Right ventricle myocardium inferior (tissue), 1 donor: ENCODE data around the gene PGAP3. TPM values are rescaled to one million over a fixed set of nuclear protein-coding genes. Genes with fewer than 3 reads are reported as not detected.

ENCODE experiments used
- ATAC-seq: fragments of 200-7000 bp; cut with Tn5 transposase; one replicate; pipeline ENCODE4 v1.9.1; 2020; ENCODE audit warnings: mild to moderate bottlenecking, moderate library complexity
- DNase-seq: peaks from one replicate; pipeline ENCODE4 v3.0.0; 2021; ENCODE audit errors: missing footprints
- intact Hi-C: fragments of 100-400 bp; cut with DNase I; formaldehyde crosslinking; loops from one replicate; pipeline ENCODE4 v1.11.0; 2022
- total RNA-seq: library from RNA; stranded (reverse); fragmentation: NEBNext Ultra II Directional; extraction: Animal tissue kit (Norgen Biotek cat#: 25700); gene quantifications from one replicate; pipeline ENCODE4 v1.2.1, GENCODE V29; 2021
- donor health status: DM: no; HTN: yes; CAD: no; lungs with severe emphysema.

Gene PGAP3
- total RNA-seq, 1 donor from 2014 or later, result 10.4 TPM

DNA sequence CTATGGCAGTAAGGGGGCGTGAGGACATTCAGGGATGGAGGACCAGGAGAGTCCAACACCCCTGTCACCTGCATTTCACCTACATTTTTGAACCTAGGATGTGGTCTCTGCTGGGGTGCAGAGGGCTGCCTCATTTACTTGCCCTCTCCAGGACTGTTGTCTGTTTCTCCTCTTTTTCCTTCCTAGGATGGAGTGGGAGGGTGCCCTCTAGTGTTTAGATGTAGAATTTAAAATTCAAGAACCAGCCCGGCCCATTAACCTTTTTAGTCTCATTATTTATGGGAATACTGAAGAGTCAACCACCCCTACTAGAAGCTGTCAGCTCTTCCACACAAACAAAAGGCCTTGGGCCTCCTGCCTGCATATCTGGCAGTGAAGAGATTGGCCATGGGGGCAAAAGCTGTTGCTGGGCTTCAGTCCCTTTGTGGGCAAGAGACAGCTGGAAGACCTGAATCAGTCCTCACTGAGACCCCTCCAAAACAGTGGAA is 53.4 kb downstream of the PGAP3 start:
- intact Hi-C loops, result no loop called here
- no peak for DNase-seq
- no peak for ATAC-seq

- intact Hi-C loops, result no loop called here
- ATAC-seq, result no peak
These were observed 54.2 kb downstream of the PGAP3 start for GRCh38 chr17:39633570-39634183.

DNA sequence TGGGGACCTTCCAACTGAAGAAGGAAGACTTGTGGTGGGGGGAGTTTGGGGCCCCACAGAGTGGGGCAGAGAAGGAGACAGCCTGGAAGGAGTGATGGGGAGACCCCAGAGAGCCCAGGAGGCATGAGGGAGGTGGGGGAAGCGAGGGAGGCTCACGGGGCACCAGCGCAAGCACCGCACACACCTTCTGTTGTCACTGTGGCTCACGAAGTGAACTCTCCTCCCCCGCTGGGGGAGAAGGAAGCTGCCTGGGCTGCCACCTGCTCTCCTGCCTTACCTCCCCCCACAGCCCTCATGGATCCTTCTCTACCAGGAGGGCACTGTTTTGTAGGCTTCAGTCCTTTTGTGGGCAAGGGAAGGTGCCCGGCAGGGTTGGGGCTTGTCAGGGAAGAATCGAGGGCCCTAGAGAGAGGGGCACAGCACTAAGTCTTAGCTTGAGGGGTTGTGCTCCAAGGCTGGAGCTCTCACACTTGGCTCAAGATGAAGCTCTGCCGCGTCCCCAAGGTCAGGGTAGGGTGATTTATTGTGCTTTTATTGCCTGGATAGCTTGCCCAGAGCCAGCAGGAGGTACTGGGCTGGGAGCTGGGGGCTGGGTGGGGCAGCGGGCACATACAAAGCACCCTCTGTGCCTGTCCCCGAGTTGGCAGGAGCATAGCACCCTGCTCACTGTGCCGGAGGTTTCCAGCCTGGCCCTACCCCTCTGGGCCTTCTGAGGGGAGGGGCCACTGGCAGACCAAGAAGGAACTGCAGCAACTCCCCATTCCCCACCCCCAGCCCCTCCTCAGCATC is 55.5 kb downstream of the PGAP3 start:
- ATAC-seq (no peak), DNase-seq (peak; percentile 43)
- intact Hi-C loops, result no loop called here

More at GRCh38 chr17:39633570-39634183, 54.2 kb downstream of the PGAP3 start:
- DNase-seq, result peak; percentile 45

DNA sequence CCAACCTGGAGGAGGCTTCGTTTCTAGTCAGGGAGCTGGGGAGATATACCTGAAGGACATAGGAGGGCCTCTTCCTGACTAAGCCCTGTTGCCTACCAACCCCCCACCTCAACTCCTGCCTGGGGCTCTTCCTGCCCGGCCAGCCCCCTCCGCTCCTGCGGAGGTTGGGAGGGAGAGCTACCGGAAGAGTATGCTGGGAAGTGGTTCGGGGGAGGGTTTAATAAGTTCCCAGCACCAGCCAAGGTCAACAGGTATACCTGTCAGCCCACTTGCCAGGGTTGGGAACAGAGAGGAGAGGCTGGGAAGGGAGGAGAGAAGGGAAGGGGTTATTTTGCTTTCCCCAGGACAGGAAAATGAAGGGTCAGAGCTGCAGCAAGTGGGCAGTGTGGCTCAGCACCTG is 56.5 kb downstream of the PGAP3 start:
- no peak for DNase-seq
- ATAC-seq, result no peak
- intact Hi-C loops, result no loop called here

- ATAC-seq, result no peak
- peak; percentile 57 for DNase-seq
- intact Hi-C loops, result no loop called here
These were observed 58.0 kb downstream of the PGAP3 start for GRCh38 chr17:39629898-39630297.

- no peak for DNase-seq
- intact Hi-C loops, result no loop called here
- ATAC-seq, result no peak
These were observed 58.4 kb downstream of the PGAP3 start for GRCh38 chr17:39629494-39629880.

- no peak for ATAC-seq
- intact Hi-C loops, result no loop called here
- DNase-seq, result peak; percentile 34
These were observed 59.0 kb downstream of the PGAP3 start for GRCh38 chr17:39628655-39629493.

DNA sequence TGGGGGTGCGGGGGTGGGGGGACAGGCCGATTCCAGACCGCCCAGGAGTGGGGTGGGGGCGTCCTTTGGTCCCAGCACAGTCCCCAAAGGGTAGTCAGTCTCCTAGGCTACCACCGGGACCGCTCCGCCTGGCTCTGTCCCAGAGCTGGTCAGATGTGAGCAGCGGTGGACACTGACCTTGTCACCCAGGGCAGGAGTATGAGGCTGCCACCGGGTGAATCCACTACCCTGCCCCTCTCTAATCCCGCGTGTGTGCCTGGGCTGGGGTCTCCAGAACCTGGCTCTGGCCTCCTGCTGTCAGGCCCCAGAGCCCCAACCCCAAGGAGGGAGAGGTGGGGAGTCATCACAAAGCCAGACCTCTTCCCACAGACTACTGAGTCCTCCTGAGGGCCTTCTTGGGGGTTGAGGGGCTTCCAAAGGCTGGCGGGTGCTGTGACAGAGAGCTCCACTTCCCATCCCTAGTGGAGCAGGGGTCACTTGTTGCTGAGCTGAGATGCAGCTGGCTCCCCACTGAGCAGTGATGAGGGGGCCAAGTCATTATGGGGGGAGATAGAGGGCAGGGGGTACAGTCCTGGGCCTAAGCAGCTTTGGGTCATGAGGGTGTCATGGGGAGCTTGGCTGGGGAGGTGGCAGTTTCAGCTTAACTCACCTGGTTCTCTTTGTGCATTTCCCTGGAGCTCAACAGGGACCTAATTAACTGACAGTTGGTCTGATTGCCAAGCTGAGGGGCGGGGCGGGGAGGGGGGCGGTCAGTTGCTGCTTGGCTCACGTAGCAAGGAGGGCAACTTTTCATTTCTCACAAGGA is 59.9 kb downstream of the PGAP3 start:
- DNase-seq (peak; percentile 39), ATAC-seq (no peak)
- intact Hi-C loops, result no loop called here

DNA sequence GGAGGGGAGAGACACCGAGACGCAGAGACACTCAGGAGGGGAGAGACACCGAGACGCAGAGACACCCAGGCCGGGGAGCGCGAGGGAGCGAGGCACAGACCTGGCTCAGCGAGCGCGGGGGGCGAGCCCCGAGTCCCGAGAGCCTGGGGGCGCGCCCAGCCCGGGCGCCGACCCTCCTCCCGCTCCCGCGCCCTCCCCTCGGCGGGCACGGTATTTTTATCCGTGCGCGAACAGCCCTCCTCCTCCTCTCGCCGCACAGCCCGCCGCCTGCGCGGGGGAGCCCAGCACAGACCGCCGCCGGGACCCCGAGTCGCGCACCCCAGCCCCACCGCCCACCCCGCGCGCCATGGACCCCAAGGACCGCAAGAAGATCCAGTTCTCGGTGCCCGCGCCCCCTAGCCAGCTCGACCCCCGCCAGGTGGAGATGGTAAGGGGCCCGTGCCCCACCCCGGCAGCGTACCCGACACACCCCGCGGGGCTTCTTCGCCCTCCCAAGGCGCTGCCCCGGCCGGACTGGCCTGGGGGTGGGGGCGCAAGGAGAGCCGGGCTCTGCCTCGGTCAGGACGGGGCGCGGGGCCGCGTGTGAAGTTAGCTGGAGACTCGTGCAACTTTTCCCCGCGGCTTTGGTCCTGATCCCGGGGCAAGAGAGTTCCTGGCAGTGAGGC is 60.7 kb downstream of the PGAP3 start:
- ATAC-seq (no peak), DNase-seq (peak; percentile 47)
- intact Hi-C loops, result no loop called here

DNA sequence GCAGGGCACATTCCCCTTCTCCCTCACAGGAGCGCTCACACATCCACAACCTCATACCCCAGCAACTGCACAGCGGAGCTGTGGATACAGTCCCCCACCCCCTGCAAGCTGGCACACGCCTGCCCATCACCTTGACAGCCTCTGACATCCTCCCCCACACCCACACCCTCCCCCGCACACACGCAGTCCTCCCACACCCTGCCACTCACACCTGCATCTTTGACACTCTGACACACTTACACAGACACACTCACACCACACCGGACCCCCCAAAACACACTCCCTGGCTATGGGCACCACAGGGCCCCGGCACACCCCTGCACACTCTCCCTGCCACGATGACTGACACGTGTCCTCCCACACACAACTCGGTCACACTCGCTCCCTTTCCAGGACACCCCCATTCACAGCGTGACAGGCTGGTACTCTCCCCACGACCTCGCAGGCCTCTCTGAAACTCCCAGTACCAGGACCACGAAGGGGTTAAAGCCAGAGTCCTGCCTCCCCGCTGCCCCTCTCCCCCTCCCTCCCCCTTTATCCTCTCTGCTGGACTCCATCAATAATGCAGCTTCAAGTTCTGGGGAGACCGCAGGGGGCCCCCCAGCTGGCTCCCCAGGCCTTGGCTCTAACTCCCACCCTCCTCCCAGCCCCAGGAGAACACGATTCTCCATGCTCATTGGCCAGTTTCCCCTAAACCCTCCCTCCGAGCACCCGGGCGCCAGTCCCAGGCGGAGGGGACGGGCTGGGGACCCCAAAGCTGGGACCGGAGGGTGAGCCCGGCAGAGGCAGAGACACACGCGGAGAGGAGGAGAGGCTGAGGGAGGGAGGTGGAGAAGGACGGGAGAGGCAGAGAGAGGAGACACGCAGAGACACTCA is 61.4 kb downstream of the PGAP3 start, which contains the start of gene PPP1R1B:
Gene PPP1R1B, plus strand, starts transcription at position 782 of the 876 bp plus-strand sequence. CDS start 441 bp downstream, outside the sequence.
- no peak for ATAC-seq
- DNase-seq, result peak; percentile 58
- intact Hi-C loops, result no loop called here

DNA sequence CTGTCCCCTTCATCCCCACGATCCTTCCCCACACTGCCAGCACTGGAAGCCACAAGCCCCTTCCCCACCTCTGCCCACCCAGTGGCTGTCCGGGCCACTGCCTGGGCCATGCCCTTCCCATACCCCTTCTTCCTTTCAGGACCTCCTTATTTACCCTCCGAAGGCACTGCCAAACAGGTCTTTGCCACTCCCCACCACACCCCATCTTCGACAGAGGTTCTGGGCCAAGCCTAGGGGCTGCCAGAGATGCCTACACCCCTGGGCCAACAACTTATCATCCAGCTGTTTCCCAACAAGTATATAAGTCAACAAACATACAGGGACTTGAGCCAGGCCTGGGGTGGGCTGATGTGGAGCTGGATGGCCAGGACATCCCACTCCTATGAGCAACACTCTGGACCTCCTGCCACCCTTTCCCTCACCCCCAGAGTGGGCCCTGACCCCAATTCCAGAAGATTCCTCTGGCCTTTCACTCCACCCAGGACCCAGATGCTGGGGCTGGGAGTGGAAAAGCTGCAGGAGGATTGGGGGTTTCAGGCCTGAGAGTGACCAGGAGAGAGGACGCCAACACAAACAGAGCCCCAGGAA is 62.6 kb downstream of the PGAP3 start:
- intact Hi-C loops, result no loop called here
- DNase-seq (no peak), ATAC-seq (no peak)

- ATAC-seq (no peak), DNase-seq (no peak)
- intact Hi-C loops, result loop anchor here (5.0 kb wide), 1 partner anchor 108 kb away; the partner anchor contains the start of gene MIEN1
These were observed 63.5 kb downstream of the PGAP3 start for GRCh38 chr17:39624313-39624712.

- DNase-seq (peak; percentile 94), ATAC-seq (peak; percentile 73)
- intact Hi-C loops, result loop anchor here (1.0 to 5.0 kb wide), 3 partner anchors 75 to 357 kb away; partner anchors contain the start of genes MIEN1 and PSMD3
These were observed 64.4 kb downstream of the PGAP3 start for GRCh38 chr17:39623356-39623950.

GRCh38 chr17:39622380-39623006 is 65.4 kb downstream of the PGAP3 start:
- DNase-seq (peak; percentile 22), ATAC-seq (no peak)
- intact Hi-C loops, result loop anchor here (1.0 to 5.0 kb wide), 4 partner anchors 74 to 358 kb away; partner anchors contain the start of genes MIEN1 and PSMD3

- ATAC-seq (peak; percentile 79), DNase-seq (peak; percentile 96)
- intact Hi-C loops, result loop anchor here (1.0 to 5.0 kb wide), 3 partner anchors 111 to 359 kb away; partner anchors contain the start of genes MIEN1 and PSMD3
These were observed 66.1 kb downstream of the PGAP3 start for GRCh38 chr17:39621523-39622379.
